AG04450 (cell line): Measurements from ENCODE around the gene SYT2. TPM values are rescaled to one million over a fixed set of nuclear protein-coding genes. Genes with fewer than 3 reads are reported as not detected.
"Not testable (repeated sequence)": the region's sequence is repeated elsewhere in the genome, so short reads cannot be mapped to it uniquely, and the experiment has no call there.

Experiments
- CTCF ChIA-PET: fragments of 300-600, 350-600 bp; formaldehyde crosslinking; extraction: SDS; loops from one replicate; lab custom pipeline; 2022; ENCODE audit warnings: antibody characterized with exemption, inconsistent platforms; lab: Charles Lee
- POLR2A ChIA-PET: fragments of 350-600 bp; formaldehyde crosslinking; extraction: SDS; loops from one replicate; lab custom pipeline; 2021; ENCODE audit warnings: antibody characterized with exemption, inconsistent platforms; lab: Yijun Ruan, JAX
- DNase-seq: peaks from one replicate; pipeline ENCODE4 v3.0.0-alpha.2; 2011; ENCODE audit warnings: low read depth, low spot score
- H3K27ac ChIP-seq: one replicate; pipeline ENCODE4 v1.5.1; 2012; ENCODE audit warnings: low read depth, low read length, control low read depth
- H3K27me3 ChIP-seq: one replicate; pipeline ENCODE4 v1.6.0; 2012; ENCODE audit warnings: low read length; ENCODE audit not compliant: control insufficient read depth, insufficient read depth
- H3K4me3 ChIP-seq: 2 replicates; pipeline ENCODE4 v1.5.1; 2011; ENCODE audit warnings: mild to moderate bottlenecking, low read depth, low read length, control low read depth
- H3K9me3 ChIP-seq: 2 replicates; pipeline ENCODE4 v1.5.1; 2012; ENCODE audit warnings: low read length; ENCODE audit not compliant: control insufficient read depth, insufficient read depth
- polyA plus RNA-seq: library from polyadenylated mRNA; depleted of rRNA; stranded (reverse); fragments of >200 nt; gene quantifications from 2 replicates; pipeline ENCODE4 v1.2.3, GENCODE V29; 2011
- TF ChIP-seq, protein P1 (sequence below): IDR thresholded peaks from 2 replicates; pipeline ENCODE4 v1.5.1; 2011; ENCODE audit warnings: low read depth, low read length, control low read depth, inconsistent platforms

SYT2 gene
- polyA plus RNA-seq, 1 experiment: 0.01 TPM

DNA sequence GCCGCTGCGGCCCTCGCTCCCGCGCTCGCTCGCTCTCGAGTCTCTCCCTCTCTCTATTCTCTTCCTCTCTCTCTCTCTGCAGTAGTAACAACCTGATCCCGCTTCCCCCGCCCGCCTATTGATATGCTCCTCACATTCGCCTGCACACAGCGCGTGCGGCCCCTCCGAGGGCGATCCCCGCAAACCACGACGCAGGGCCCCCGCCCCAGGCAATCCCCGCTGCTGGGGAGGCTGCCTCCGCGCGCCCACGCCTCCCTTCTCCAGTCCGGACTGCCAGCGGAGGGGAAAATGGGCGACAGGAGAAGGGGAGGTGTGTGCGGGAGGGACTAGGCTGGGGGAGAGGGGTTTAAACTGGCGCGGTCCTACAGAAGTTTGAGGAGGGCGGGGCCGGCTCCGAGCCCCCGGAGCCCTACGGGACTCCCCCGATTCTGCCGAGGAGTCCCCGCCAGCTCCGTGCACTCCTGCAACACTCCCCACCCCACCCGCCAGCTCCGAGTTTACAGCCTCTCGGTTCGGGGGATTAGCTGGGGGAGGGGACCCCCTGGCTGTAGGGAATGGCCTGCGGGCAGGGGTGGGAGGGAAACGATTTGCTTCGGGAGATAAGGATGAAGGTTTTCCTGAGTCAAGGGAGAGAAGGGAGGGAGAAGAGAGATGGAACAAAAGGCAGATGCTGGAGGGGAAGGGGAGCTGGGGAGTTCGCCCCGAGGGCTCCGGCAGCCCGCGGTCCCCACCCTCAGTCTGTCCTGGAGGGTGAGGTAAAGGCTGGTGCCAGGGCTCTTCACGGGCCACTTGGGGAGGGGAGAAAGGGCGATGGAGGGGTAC lies 66.6 kb downstream of the SYT2 start:
- no peak for DNase-seq
- H3K27me3 ChIP-seq: peaks cover 78% of the 10 kb centered on the region
- H3K4me3 ChIP-seq: peak overlapping the region; percentile 22; the same call in 1 of the 2 replicates
- ChIA-PET POLR2A (interaction anchor here (0.6 kb wide), 1 partner anchor 11 kb away, joined by 4 read pairs; no protein-coding TSS in a partner anchor), CTCF (no interaction called here)
- TF ChIP-seq, protein P1, sequence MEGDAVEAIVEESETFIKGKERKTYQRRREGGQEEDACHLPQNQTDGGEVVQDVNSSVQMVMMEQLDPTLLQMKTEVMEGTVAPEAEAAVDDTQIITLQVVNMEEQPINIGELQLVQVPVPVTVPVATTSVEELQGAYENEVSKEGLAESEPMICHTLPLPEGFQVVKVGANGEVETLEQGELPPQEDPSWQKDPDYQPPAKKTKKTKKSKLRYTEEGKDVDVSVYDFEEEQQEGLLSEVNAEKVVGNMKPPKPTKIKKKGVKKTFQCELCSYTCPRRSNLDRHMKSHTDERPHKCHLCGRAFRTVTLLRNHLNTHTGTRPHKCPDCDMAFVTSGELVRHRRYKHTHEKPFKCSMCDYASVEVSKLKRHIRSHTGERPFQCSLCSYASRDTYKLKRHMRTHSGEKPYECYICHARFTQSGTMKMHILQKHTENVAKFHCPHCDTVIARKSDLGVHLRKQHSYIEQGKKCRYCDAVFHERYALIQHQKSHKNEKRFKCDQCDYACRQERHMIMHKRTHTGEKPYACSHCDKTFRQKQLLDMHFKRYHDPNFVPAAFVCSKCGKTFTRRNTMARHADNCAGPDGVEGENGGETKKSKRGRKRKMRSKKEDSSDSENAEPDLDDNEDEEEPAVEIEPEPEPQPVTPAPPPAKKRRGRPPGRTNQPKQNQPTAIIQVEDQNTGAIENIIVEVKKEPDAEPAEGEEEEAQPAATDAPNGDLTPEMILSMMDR: no peak
- no peak overlapping the region for H3K27ac ChIP-seq
- H3K9me3 ChIP-seq: no peaks in the 10 kb centered on the region; the same call in 1 of the 2 replicates

DNA sequence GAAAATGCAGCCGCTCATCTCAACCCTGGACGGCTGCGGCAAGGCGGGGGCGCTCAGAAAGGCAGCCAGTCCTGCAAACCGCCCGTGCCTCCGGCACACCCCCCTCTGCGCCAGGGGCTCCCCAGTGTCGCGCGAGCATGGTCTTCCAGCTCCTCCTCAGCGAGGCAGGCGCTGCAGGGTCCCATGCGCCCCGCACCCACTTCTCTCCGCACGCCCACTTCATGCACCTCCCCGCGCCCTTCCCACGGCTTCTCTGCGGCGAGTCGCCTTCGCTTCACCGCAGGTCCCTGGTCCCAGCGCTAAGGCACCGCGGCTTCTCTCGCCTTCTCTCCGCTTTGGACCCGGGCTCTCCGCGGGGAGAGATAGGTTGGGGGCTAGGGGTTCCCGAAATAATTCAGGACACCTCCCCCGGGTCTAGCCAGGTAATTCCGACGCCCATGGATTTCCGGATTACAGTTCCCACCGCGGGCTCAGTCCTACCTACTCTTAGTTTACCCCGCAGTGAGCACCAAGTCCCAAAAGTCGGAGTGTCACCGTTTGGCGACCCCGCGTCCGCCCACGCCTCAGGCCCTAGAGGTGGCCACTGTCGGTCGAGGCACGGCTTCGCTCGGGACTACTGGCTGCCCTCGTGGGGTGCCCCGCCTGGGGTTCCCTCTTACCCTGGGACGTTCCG lies 67.5 kb downstream of the SYT2 start:
- Histone ChIP-seq H3K4me3 (no peak overlapping the region), H3K9me3 (no peaks in the 10 kb centered on the region; the same call in 1 of the 2 replicates), H3K27ac (no peak overlapping the region), H3K27me3 (peaks cover 77% of the 10 kb centered on the region)
- TF ChIP-seq, protein P1: no peak
- ChIA-PET CTCF (no interaction called here), POLR2A (interaction anchor here (0.6 to 0.8 kb wide), 2 partner anchors 12 to 144 kb away, joined by 3 read pairs; no protein-coding TSS in a partner anchor)
- no peak for DNase-seq

DNA sequence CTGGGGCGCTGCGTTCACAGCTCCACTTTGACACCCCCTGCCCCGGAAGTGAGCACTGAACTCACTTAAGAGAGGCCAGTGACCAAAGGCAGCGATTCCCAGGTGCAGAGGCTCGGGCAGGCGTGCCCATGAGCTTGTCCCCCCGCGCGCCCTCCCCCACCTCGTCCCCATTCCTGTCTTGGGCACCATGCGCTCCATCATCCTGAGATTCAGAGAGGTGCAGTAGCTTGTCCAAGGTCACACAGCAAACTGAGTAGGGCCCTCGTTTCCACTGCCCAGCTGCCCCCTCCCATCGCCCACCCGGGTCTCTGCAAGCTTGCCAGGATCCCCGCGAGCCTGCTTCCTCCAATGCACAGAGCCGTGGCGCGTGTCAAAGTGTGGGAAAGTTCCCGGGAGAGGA lies 68.0 kb downstream of the SYT2 start:
- ChIA-PET CTCF (no interaction called here), POLR2A (interaction anchor here (0.6 to 0.8 kb wide), 2 partner anchors 13 to 144 kb away, joined by 3 read pairs; no protein-coding TSS in a partner anchor)
- Histone ChIP-seq H3K27ac (no peak overlapping the region), H3K27me3 (peaks cover 75% of the 10 kb centered on the region), H3K9me3 (no peaks in the 10 kb centered on the region; the same call in 1 of the 2 replicates), H3K4me3 (no peak overlapping the region)
- DNase-seq: no peak
- TF ChIP-seq, protein P1: no peak

DNA sequence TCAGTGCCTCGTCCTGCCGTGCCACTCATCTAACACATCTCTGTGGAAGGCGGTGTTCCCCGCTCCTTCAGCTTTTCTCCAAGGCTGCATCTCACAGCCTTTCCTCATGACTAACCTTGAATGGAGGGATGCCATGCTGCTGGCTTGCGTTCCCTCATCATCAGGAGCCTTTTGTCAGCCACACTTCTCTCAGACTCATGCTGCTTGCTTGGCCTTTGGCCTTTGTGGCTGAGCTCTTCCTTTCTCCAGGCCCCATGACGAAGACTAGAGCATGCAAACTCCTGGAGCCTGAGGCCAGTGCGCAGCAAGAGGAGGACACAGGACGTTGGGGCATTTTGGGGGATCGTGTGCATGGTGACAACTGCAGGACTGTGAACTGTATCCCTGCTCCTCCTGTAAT lies 70.8 kb downstream of the SYT2 start:
- no peaks in the 10 kb centered on the region; the same call in 1 of the 2 replicates for H3K9me3 ChIP-seq
- peaks cover 58% of the 10 kb centered on the region for H3K27me3 ChIP-seq
- TF ChIP-seq, protein P1: no peak
- POLR2A ChIA-PET: no interaction called here
- peak; percentile 39 for DNase-seq
- H3K27ac ChIP-seq: no peak overlapping the region
- CTCF ChIA-PET: no interaction called here
- H3K4me3 ChIP-seq: no peak overlapping the region

DNA sequence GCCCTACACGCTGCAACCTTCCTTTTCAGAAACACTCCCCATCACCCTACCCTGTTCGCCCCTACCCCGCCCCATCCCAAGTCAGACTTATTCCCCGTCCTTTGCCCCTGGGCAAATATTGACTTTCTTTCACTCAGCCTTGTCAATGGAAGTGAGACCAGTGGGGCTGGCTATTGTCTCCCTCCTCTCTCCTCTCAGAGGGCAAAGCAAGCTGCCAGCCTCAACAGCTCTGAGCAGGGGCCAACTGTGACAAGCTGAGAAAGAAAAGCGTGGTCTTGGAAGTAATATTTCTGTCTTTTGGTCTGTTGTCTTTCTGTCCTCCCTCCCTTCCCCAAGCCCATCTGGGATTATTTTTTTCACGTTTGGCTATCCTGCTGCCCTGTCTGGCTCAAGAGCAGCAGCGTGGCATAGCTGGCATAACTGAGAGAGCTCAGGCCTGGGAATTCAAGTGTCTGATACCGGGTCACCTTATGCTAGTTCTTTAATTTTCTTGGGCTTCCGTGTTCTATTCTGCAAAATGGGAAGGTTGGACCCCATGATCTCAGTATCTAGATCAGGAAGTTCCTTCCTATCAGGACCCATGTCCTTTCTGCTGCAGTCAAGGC lies 71.5 kb downstream of the SYT2 start:
- CTCF ChIA-PET, POLR2A ChIA-PET, H3K9me3 ChIP-seq, H3K4me3 ChIP-seq, DNase-seq, H3K27ac ChIP-seq: not testable (repeated sequence)
- peaks cover 51% of the 10 kb centered on the region for H3K27me3 ChIP-seq
